ENCODE measurements around the gene SCGB1D1. TPM values are rescaled to one million over a fixed set of nuclear protein-coding genes. Genes with fewer than 3 reads are reported as not detected.

Gene SCGB1D1
- total RNA-seq, 2 donors from 2014 or later: not detected

DNA sequence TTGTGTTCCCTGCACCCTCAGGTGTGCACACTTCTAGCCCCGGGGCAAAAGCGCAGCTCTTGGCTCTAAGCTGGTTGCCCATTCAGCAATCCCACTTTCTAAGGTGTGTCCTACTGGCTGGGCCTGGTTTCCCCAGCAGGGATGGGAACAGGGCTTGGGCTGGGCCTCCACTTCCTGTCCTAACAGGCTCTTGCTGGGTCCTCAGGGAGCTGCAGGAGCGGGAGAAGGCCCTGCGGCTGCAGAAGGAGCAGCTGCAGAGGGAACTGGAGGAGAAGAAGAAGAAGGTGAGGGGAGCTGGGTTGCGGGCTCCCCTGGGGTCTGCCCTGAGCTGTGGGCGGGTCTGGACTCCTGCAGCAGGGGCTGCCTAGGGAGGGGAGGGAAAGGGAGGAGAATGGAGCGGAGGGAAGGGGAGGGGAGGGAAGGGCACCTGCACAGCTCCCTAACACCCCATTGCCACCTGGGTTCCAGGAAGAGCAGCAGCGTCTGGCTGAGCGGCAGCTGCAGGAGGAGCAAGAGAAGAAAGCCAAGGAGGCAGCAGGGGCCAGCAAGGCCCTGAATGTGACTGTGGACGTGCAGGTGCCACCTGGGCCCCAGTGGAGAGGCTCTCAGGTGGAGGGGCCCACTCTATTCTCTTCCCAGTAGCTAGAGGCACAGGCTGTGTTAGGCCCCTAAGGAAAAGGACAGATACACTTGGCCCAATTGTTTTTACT is 41.6 kb upstream of the SCGB1D1 start:
- Histone ChIP-seq H3K36me3 (no peaks in the 10 kb centered on the region), H3K9me3 (no peaks in the 10 kb centered on the region), H3K4me3 (no peak overlapping the region), H3K27ac (no peak overlapping the region), H3K4me1 (no peaks in the 10 kb centered on the region), H3K27me3 (no peaks in the 10 kb centered on the region), H3K9ac (ENCODE audit: low read depth in 2 of 2, low read length in 2 of 2) (no peak overlapping the region)
- intact Hi-C loops (cut with DNase I): no loop called here
- DNase-seq: no peak
- TF ChIP-seq, protein P1, sequence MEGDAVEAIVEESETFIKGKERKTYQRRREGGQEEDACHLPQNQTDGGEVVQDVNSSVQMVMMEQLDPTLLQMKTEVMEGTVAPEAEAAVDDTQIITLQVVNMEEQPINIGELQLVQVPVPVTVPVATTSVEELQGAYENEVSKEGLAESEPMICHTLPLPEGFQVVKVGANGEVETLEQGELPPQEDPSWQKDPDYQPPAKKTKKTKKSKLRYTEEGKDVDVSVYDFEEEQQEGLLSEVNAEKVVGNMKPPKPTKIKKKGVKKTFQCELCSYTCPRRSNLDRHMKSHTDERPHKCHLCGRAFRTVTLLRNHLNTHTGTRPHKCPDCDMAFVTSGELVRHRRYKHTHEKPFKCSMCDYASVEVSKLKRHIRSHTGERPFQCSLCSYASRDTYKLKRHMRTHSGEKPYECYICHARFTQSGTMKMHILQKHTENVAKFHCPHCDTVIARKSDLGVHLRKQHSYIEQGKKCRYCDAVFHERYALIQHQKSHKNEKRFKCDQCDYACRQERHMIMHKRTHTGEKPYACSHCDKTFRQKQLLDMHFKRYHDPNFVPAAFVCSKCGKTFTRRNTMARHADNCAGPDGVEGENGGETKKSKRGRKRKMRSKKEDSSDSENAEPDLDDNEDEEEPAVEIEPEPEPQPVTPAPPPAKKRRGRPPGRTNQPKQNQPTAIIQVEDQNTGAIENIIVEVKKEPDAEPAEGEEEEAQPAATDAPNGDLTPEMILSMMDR (IDR thresholded peaks at IDR 0.05): no peak

- H3K36me3 ChIP-seq: no peaks in the 10 kb centered on the region
- TF ChIP-seq, protein P1 (IDR thresholded peaks at IDR 0.05): no peak
- no peaks in the 10 kb centered on the region for H3K9me3 ChIP-seq
- no peak overlapping the region for H3K4me3 ChIP-seq
- peak; percentile 10 for DNase-seq
- no peaks in the 10 kb centered on the region for H3K4me1 ChIP-seq
- intact Hi-C loops (cut with DNase I): no loop called here
- no peaks in the 10 kb centered on the region for H3K27me3 ChIP-seq
- no peak overlapping the region for H3K27ac ChIP-seq
- H3K9ac ChIP-seq (ENCODE audit: low read depth in 2 of 2, low read length in 2 of 2): no peak overlapping the region
Observed at GRCh38 chr11:62149986-62150886, 39.8 kb upstream of the SCGB1D1 start.

DNA sequence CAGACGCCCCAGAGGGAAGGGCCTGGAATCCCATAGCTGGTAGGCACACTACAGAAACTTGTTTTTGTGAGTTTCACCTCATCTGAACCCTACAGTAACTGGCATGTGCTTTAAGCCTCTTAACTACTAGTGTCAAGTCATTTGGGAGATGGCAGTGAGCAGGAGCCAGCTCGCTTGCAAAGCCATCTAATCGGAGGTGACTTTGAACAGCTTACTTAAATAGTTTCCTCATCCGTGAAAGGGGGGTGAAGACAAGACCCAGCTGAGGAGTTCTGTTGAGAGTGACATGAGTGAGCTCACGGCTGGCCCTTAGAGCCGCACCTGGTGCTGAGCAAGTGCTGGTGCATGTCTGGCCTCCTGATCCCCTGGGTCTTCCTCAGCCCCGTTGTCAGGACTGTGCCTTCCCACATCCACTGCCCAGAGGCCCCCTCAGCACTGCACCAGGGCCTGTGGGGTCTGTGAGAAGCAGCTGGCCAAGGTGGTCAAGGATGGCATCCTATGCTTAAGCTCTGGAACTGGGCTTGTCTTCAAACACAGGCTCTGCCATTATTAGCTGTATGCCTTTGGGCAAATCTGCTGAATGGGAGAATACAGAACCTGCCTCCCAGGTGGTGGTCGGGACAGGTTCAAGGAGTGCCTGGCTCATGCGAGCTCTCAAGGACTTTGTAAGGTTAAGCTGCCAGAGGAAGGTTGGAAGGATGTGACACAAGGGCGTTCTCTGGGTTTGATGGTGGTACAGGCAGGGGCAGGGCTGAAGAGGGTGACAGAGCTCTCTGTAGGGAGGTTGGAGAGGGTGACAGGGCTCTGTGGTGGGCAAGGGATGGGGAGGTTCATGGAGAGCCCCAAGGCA is 38.9 kb upstream of the SCGB1D1 start:
- no peaks in the 10 kb centered on the region for H3K27me3 ChIP-seq
- H3K27ac ChIP-seq: no peak overlapping the region
- no peak for DNase-seq
- intact Hi-C loops (cut with DNase I): no loop called here
- TF ChIP-seq, protein P1 (IDR thresholded peaks at IDR 0.05): no peak
- no peaks in the 10 kb centered on the region for H3K9me3 ChIP-seq
- H3K4me3 ChIP-seq: no peak overlapping the region
- no peaks in the 10 kb centered on the region for H3K4me1 ChIP-seq
- no peak overlapping the region for H3K9ac ChIP-seq (ENCODE audit: low read depth in 2 of 2, low read length in 2 of 2)
- H3K36me3 ChIP-seq: no peaks in the 10 kb centered on the region

DNA sequence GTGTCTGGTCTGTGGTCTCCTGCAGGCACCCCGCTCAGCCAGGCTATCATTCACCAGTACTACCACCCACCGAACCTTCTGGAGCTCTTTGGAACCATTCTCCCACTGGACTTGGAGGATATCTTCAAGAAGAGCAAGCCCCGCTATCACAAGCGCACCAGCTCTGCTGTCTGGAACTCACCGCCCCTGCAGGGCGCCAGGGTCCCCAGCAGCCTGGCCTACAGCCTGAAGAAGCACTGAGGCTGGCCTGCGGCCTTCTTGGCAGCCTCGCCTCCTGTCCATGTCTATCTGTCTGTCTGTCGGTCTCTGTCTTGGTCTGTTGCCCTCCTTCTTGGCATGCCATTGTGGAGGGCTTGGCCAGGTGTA is 38.3 kb upstream of the SCGB1D1 start:
- H3K9ac ChIP-seq (ENCODE audit: low read depth in 2 of 2, low read length in 2 of 2): no peak overlapping the region
- no peak overlapping the region for H3K27ac ChIP-seq
- H3K4me3 ChIP-seq: no peak overlapping the region
- TF ChIP-seq, protein P1 (IDR thresholded peaks at IDR 0.05): no peak
- intact Hi-C loops (cut with DNase I): no loop called here
- no peaks in the 10 kb centered on the region for H3K36me3 ChIP-seq
- H3K4me1 ChIP-seq: no peaks in the 10 kb centered on the region
- H3K9me3 ChIP-seq: no peaks in the 10 kb centered on the region
- H3K27me3 ChIP-seq: no peaks in the 10 kb centered on the region
- DNase-seq: no peak
